ENCODE measurements around the gene PHKB.

DNA sequence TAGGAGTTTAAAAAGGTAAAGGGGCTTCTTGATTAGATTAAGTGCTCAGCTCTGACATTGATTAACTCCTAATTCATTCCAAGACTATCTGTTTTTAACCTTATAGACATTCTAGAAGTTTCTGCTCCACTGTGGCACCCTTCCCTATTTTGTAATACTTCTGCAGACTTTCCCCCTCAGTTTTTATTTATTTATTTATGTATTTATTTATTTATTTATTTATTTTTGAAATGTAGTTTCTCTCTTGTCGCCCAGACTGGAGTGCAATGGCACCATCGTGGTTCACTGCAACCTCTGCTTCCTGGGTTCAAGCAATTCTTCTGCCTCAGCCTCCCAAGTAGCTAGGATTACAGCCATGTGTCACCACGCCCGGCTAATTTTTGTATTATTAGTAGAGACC is 185.8 kb downstream of the PHKB start:
- TF ChIP-seq, protein P1, sequence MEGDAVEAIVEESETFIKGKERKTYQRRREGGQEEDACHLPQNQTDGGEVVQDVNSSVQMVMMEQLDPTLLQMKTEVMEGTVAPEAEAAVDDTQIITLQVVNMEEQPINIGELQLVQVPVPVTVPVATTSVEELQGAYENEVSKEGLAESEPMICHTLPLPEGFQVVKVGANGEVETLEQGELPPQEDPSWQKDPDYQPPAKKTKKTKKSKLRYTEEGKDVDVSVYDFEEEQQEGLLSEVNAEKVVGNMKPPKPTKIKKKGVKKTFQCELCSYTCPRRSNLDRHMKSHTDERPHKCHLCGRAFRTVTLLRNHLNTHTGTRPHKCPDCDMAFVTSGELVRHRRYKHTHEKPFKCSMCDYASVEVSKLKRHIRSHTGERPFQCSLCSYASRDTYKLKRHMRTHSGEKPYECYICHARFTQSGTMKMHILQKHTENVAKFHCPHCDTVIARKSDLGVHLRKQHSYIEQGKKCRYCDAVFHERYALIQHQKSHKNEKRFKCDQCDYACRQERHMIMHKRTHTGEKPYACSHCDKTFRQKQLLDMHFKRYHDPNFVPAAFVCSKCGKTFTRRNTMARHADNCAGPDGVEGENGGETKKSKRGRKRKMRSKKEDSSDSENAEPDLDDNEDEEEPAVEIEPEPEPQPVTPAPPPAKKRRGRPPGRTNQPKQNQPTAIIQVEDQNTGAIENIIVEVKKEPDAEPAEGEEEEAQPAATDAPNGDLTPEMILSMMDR (IDR thresholded peaks at IDR 0.05; ENCODE audit: insufficient read depth, low read length) = no peak
- TF ChIP-seq POLR2AphosphoS5 (IDR thresholded peaks at IDR 0.05; ENCODE audit: low read depth) = no peak
- TF ChIP-seq SPI1 (IDR thresholded peaks at IDR 0.05; ENCODE audit: borderline replicate concordance, low read depth) = no peak
